Tibial nerve (tissue), 4 donors: ENCODE data around the gene GK2. TPM values are rescaled to one million over a fixed set of nuclear protein-coding genes. Genes with fewer than 3 reads are reported as not detected.

Experiments used
- DNase-seq, 2 donors: peaks; one replicate each; pipeline ENCODE4 v3.0.0-alpha.2; 2019; ENCODE audit warnings: low spot score in 2 of 2
- H3K27ac ChIP-seq, 4 donors: fragments of 200-600 bp; sonication (generic) in 3 of 4; one replicate each; pipeline ENCODE4 v1.5.1; 2017 to 2019; ENCODE audit warnings: mild to moderate bottlenecking in 1 of 4
- H3K27me3 ChIP-seq, 2 donors: fragments of 200-600 bp; sonication (generic) in 1 of 2; one replicate each; pipeline versions ENCODE4 v1.5.1 to v1.6.0; 2017 to 2019
- H3K36me3 ChIP-seq, 3 donors: fragments of 200-600 bp; sonication (generic); one replicate each; pipeline ENCODE4 v1.5.1; 2018 to 2019
- H3K4me1 ChIP-seq, 4 donors: fragments of 200-600 bp; sonication (generic) in 3 of 4; one replicate each; pipeline ENCODE4 v1.5.1; 2017 to 2019
- H3K4me3 ChIP-seq, 4 donors: fragments of 200-600 bp; sonication (generic) in 3 of 4; one replicate each; pipeline ENCODE4 v1.5.1; 2017 to 2019; ENCODE audit warnings: mild to moderate bottlenecking in 1 of 4, moderate library complexity in 1 of 4
- H3K9me3 ChIP-seq, 4 donors: fragments of 200-600 bp; sonication (generic) in 3 of 4; one replicate each; pipeline ENCODE4 v1.5.1; 2017 to 2019
- EP300 ChIP-seq, 2 donors: sonication (generic); formaldehyde crosslinking; IDR thresholded peaks; one replicate each; pipeline ENCODE4 v1.6.1; 2017; ENCODE audit warnings: antibody characterized with exemption in 2 of 2, mild to moderate bottlenecking in 1 of 2
- POLR2A ChIP-seq, 2 donors: fragments of 450-650 bp; IDR thresholded peaks; one replicate each; pipeline ENCODE4 v1.6.1; 2017; ENCODE audit warnings: antibody characterized with exemption in 2 of 2, mild to moderate bottlenecking in 2 of 2, moderate library complexity in 2 of 2
- WGBS, 2 donors: methylation state at CpG; one replicate each; pipeline ENCODE4 v1.1.5; 2018; 5-methylcytosine and 5-hydroxymethylcytosine counted together
- total RNA-seq, 4 donors: library from RNA; depleted of rRNA; stranded (reverse); fragments of >200 nt; gene quantifications; one replicate each; pipeline ENCODE4 v1.1.0, GENCODE V29; 2016
- TF ChIP-seq, protein P1 (sequence below), 5 experiments: fragments of 200-600 bp in 3 of 5; fragments of 450-650 bp in 2 of 5; sonication (generic) in 3 of 5; IDR thresholded peaks; one replicate each; pipeline ENCODE4 v1.5.1; 2016 to 2019; ENCODE audit warnings: antibody characterized with exemption in 5 of 5, mild to moderate bottlenecking in 3 of 5, moderate library complexity in 2 of 5

Gene GK2
- not detected for total RNA-seq

DNA sequence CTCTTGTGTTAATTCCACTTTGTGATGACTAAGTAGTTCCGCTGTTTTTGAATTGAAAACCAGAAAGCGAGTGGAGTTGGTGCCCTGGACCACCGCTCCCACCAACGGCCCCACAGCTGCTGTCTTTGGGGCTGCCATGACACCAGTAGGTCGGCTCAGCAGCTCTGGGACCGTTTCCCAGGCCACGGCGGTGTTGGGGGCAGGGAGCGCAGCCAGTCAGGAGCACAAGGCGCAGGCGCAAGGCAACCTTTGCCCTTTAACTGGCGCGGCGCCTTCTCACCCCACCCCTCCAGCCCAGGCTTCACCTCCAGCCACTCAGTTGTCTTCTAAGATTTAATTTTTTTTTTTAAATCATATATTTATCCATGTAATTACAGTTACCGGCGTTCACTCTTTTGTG lies at the start of gene GK2:
TSS of gene GK2 (minus strand) at position 166 of the 400 bp plus-strand sequence. CDS start at position 138, 28 bp downstream.
- Histone ChIP-seq H3K4me1 (no peaks in the 10 kb centered on the region), H3K36me3 (no peaks in the 10 kb centered on the region), H3K4me3 (no peak within 1 kb of the TSS), H3K27me3 (no peaks in the 10 kb centered on the region), H3K9me3 (no peaks in the 10 kb centered on the region), H3K27ac (no peak within 1 kb of the TSS)
- no peak for DNase-seq
- TF ChIP-seq, protein P1, sequence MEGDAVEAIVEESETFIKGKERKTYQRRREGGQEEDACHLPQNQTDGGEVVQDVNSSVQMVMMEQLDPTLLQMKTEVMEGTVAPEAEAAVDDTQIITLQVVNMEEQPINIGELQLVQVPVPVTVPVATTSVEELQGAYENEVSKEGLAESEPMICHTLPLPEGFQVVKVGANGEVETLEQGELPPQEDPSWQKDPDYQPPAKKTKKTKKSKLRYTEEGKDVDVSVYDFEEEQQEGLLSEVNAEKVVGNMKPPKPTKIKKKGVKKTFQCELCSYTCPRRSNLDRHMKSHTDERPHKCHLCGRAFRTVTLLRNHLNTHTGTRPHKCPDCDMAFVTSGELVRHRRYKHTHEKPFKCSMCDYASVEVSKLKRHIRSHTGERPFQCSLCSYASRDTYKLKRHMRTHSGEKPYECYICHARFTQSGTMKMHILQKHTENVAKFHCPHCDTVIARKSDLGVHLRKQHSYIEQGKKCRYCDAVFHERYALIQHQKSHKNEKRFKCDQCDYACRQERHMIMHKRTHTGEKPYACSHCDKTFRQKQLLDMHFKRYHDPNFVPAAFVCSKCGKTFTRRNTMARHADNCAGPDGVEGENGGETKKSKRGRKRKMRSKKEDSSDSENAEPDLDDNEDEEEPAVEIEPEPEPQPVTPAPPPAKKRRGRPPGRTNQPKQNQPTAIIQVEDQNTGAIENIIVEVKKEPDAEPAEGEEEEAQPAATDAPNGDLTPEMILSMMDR (IDR thresholded peaks at IDR 0.05): no peak
- TF ChIP-seq EP300 (IDR thresholded peaks at IDR 0.05): no peak
- no peak for TF ChIP-seq POLR2A (IDR thresholded peaks at IDR 0.05)
- WGBS, 2 donors: 93 to 97% methylated on average over 16 of the region's 16 CpGs

GRCh38 chr4:79455216-79455615 lies 47.2 kb upstream of the GK2 start:
- no peak overlapping the region for H3K27ac ChIP-seq
- no peaks in the 10 kb centered on the region for H3K27me3 ChIP-seq
- H3K4me3 ChIP-seq: no peak overlapping the region
- H3K4me1 ChIP-seq: no peaks in the 10 kb centered on the region
- no peak for TF ChIP-seq EP300 (IDR thresholded peaks at IDR 0.05)
- TF ChIP-seq, protein P1 (IDR thresholded peaks at IDR 0.05): no peak
- no peaks in the 10 kb centered on the region for H3K36me3 ChIP-seq
- no peak for DNase-seq
- 70 to 76% methylated on average over 5 of the region's 5 CpGs for WGBS, 2 donors
- H3K9me3 ChIP-seq: no peaks in the 10 kb centered on the region

DNA sequence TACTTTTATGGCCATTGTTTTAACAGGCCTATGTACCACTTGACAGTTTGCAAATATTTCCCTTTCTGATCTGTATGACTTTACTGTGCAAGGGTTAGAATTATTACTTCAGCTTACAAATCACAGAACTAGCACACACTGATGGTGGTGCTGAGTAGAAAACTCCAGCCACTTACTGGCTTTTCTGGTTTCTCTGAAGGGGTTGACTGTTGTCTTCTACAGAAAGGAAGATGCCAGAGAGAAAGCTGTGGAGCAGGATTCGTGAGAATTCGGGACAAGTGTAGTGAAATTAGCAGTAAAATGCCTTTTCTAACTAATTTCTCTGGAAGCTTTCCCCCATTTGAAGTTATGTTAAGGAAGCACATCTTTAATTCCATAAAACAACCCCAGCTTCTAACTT lies 46.6 kb upstream of the GK2 start:
- TF ChIP-seq EP300 (IDR thresholded peaks at IDR 0.05): no peak
- no peak for TF ChIP-seq POLR2A (IDR thresholded peaks at IDR 0.05)
- TF ChIP-seq, protein P1 (IDR thresholded peaks at IDR 0.05): no peak

GRCh38 chr4:79450053-79450452 lies 42.0 kb upstream of the GK2 start:
- 73 to 80% methylated on average over 2 of the region's 2 CpGs for WGBS, 2 donors
- no peak for DNase-seq
- H3K4me3 ChIP-seq: no peak overlapping the region
- no peaks in the 10 kb centered on the region for H3K9me3 ChIP-seq
- H3K27ac ChIP-seq: no peak overlapping the region
- H3K4me1 ChIP-seq: peaks cover 0 to 3% (median 0%) of the 10 kb centered on the region in 4 donors
- TF ChIP-seq POLR2A (IDR thresholded peaks at IDR 0.05): no peak
- TF ChIP-seq, protein P1 (IDR thresholded peaks at IDR 0.05): no peak
- TF ChIP-seq EP300 (IDR thresholded peaks at IDR 0.05): no peak
- no peaks in the 10 kb centered on the region for H3K27me3 ChIP-seq
- no peaks in the 10 kb centered on the region for H3K36me3 ChIP-seq

More for the DNA sequence above, 46.6 kb upstream of the GK2 start:
- WGBS, 2 donors: 85 to 93% methylated on average over 2 of the region's 2 CpGs
- DNase-seq: no peak
- Histone ChIP-seq H3K9me3 (no peaks in the 10 kb centered on the region), H3K27me3 (no peaks in the 10 kb centered on the region), H3K4me3 (no peak overlapping the region), H3K36me3 (no peaks in the 10 kb centered on the region), H3K27ac (no peak overlapping the region), H3K4me1 (no peaks in the 10 kb centered on the region)

GRCh38 chr4:79446145-79446544 lies 38.1 kb upstream of the GK2 start:
- TF ChIP-seq EP300 (IDR thresholded peaks at IDR 0.05): no peak
- TF ChIP-seq, protein P1 (IDR thresholded peaks at IDR 0.05): no peak
- TF ChIP-seq POLR2A (IDR thresholded peaks at IDR 0.05): no peak
- H3K9me3 ChIP-seq: no peaks in the 10 kb centered on the region
- H3K27me3 ChIP-seq: no peaks in the 10 kb centered on the region
- WGBS, 2 donors: 77 to 79% methylated on average over 4 of the region's 4 CpGs
- DNase-seq: no peak
- no peak overlapping the region for H3K27ac ChIP-seq
- peaks cover 0 to 10% (median 0%) of the 10 kb centered on the region in 4 donors for H3K4me1 ChIP-seq
- H3K36me3 ChIP-seq: no peaks in the 10 kb centered on the region
- no peak overlapping the region for H3K4me3 ChIP-seq
